ENCODE measurements around the gene NBPF1. TPM values are rescaled to one million over a fixed set of nuclear protein-coding genes. Genes with fewer than 3 reads are reported as not detected.
"Not testable (repeated sequence)": the region's sequence is repeated elsewhere in the genome, so short reads cannot be mapped to it uniquely, and the experiment has no call there.

The NBPF1 gene
- total and polyA plus RNA-seq, 8 donors: 35.2 to 125 (median 106) TPM

- DNase-seq: peak in 2 of 4 donors; percentile 31 to 81
- H3K27ac ChIP-seq; H3K4me3 ChIP-seq; intact Hi-C loops (cut with DNase I); H3K36me3 ChIP-seq; H3K27me3 ChIP-seq; ATAC-seq; H3K9me3 ChIP-seq: not testable (repeated sequence)
- peaks cover 20 to 37% of the 10 kb centered on the region in 2 donors for H3K4me1 ChIP-seq
Observed at GRCh38 chr1:16642025-16642966, 28.9 kb upstream of the NBPF1 start.

- H3K27me3 ChIP-seq; H3K27ac ChIP-seq; H3K36me3 ChIP-seq; ATAC-seq; intact Hi-C loops (cut with DNase I); H3K4me3 ChIP-seq; H3K9me3 ChIP-seq; DNase-seq: not testable (repeated sequence)
- H3K4me1 ChIP-seq: peaks cover 20 to 37% of the 10 kb centered on the region in 2 donors
Observed at GRCh38 chr1:16641159-16641975, 28.0 kb upstream of the NBPF1 start.

GRCh38 chr1:16639091-16640031 is 26.0 kb upstream of the NBPF1 start:
- H3K27ac ChIP-seq; ATAC-seq; intact Hi-C loops (cut with DNase I); H3K9me3 ChIP-seq; H3K4me3 ChIP-seq; H3K27me3 ChIP-seq: not testable (repeated sequence)
- Histone ChIP-seq H3K36me3 (peaks cover 0 to 15% of the 10 kb centered on the region in 2 donors), H3K4me1 (peaks cover 15 to 26% of the 10 kb centered on the region in 2 donors)
- DNase-seq: peak in 2 of 4 donors; percentile 32 to 82

- ATAC-seq (peak; percentile 3), DNase-seq (peak in 2 of 4 donors; percentile 29 to 45)
- intact Hi-C loops (cut with DNase I); H3K4me3 ChIP-seq; H3K9me3 ChIP-seq; H3K27me3 ChIP-seq; H3K27ac ChIP-seq: not testable (repeated sequence)
- H3K36me3 ChIP-seq: peaks cover 0 to 25% of the 10 kb centered on the region in 2 donors
- peaks cover 6 to 15% of the 10 kb centered on the region in 2 donors for H3K4me1 ChIP-seq
Observed at GRCh38 chr1:16637941-16638778, 24.8 kb upstream of the NBPF1 start.

- peak in 2 of 4 donors; percentile 33 to 66 for DNase-seq
- intact Hi-C loops (cut with DNase I); H3K27ac ChIP-seq: not testable (repeated sequence)
Observed at GRCh38 chr1:16636551-16637195, 23.3 kb upstream of the NBPF1 start.

GRCh38 chr1:16635959-16636358 is 22.6 kb upstream of the NBPF1 start:
- H3K4me3 ChIP-seq: not testable (repeated sequence)

More at GRCh38 chr1:16636551-16637195, 23.3 kb upstream of the NBPF1 start:
- H3K4me1 ChIP-seq, ATAC-seq, H3K4me3 ChIP-seq, H3K27me3 ChIP-seq, H3K9me3 ChIP-seq: not testable (repeated sequence)
- peaks cover 0 to 32% of the 10 kb centered on the region in 2 donors for H3K36me3 ChIP-seq

GRCh38 chr1:16633540-16634282 is 20.3 kb upstream of the NBPF1 start:
- H3K36me3 ChIP-seq: peaks cover 6 to 62% of the 10 kb centered on the region in 2 donors
- peak in 1 of 4 donors; percentile 30 for DNase-seq
- H3K4me3 ChIP-seq; H3K27ac ChIP-seq; H3K27me3 ChIP-seq; ATAC-seq; H3K9me3 ChIP-seq; intact Hi-C loops (cut with DNase I); H3K4me1 ChIP-seq: not testable (repeated sequence)

More at GRCh38 chr1:16635959-16636358, 22.6 kb upstream of the NBPF1 start:
- H3K27me3 ChIP-seq; H3K27ac ChIP-seq; ATAC-seq; intact Hi-C loops (cut with DNase I); H3K9me3 ChIP-seq; H3K4me1 ChIP-seq: not testable (repeated sequence)
- peaks cover 4 to 39% of the 10 kb centered on the region in 2 donors for H3K36me3 ChIP-seq
- peak in 2 of 4 donors; percentile 28 to 81 for DNase-seq

GRCh38 chr1:16632044-16632850 is 18.9 kb upstream of the NBPF1 start:
- ATAC-seq; H3K9me3 ChIP-seq; H3K4me3 ChIP-seq; H3K27me3 ChIP-seq; intact Hi-C loops (cut with DNase I); H3K4me1 ChIP-seq; H3K27ac ChIP-seq: not testable (repeated sequence)
- DNase-seq: peak in 2 of 4 donors; percentile 30 to 79
- H3K36me3 ChIP-seq: peaks cover 6 to 76% of the 10 kb centered on the region in 2 donors
